Measurements from ENCODE around the gene TNK1. TPM values are rescaled to one million over a fixed set of nuclear protein-coding genes. Genes with fewer than 3 reads are reported as not detected.

The TNK1 gene
- total and polyA plus RNA-seq, 2 donors (not counting 3 experiments of a cell fraction or from before 2014, with no cell fraction given), result 0.22 to 0.58 TPM

- DNase-seq (ENCODE audit: low read depth, low spot score) (no peak), FAIRE-seq (no peak)
- no peak within 1 kb of the TSS for H3K27ac ChIP-seq (ENCODE audit: insufficient read depth, low read depth, low read length)
- H3K4me2 ChIP-seq (ENCODE audit: insufficient read depth, low read length), result no peak within 1 kb of the TSS
- POLR2A ChIA-PET, result no interaction called here
- BruUV-seq (replicated peaks), result no TSS peak
- H2AFZ ChIP-seq (ENCODE audit: low read depth, low read length), result no peak within 1 kb of the TSS
- H3K9ac ChIP-seq (replicated peaks; ENCODE audit: extremely low read depth, insufficient read depth, low read length), result no peak within 1 kb of the TSS
- no peak within 1 kb of the TSS for H3K4me3 ChIP-seq (replicated peaks in 1 of 3; ENCODE audit: insufficient read depth in 1 of 3, low read depth in 1 of 3, low read length in 3 of 3)
- no peaks in the 10 kb centered on the region for H3K9me3 ChIP-seq (replicated peaks; ENCODE audit: control insufficient read depth, insufficient read depth, low read length)
- no peaks in the 10 kb centered on the region for H3K79me2 ChIP-seq (ENCODE audit: control insufficient read depth, insufficient read depth, low read length)
- TF ChIP-seq MYC (IDR thresholded peaks at IDR 0.05; ENCODE audit: low read depth, low read length) (no peak), POLR2A (IDR thresholded peaks at IDR 0.05; ENCODE audit: low read depth, low read length) (no peak), POLR2AphosphoS5 (IDR thresholded peaks at IDR 0.05; ENCODE audit: insufficient read depth, low read depth, low read length) (no peak), JUN (IDR thresholded peaks at IDR 0.05; ENCODE audit: borderline replicate concordance, insufficient read depth, insufficient read length, low read depth) (no peak), EZH2 (IDR thresholded peaks at IDR 0.05; ENCODE audit: borderline replicate concordance, low read depth, low read length, severe bottlenecking) (no peak), FOS (IDR thresholded peaks at IDR 0.05; ENCODE audit: borderline replicate concordance, insufficient read depth, low read length) (no peak), MAX (IDR thresholded peaks at IDR 0.05; ENCODE audit: insufficient read depth, insufficient read length) (no peak), GATA2 (IDR thresholded peaks at IDR 0.05; ENCODE audit: insufficient read depth, insufficient read length, low read depth, low read length) (no peak), CTCF (IDR thresholded peaks at IDR 0.05; ENCODE audit: extremely low read depth in 1 of 2, insufficient read depth in 1 of 2, low read depth in 1 of 2, low read length in 2 of 2) (no peak)
- intact Hi-C loops (cut with micrococcal nuclease) (no loop called here), dilution Hi-C loops (cut with MboI; ENCODE audit: extremely low pct_ligation_motif_present, low sequenced_read_pairs) (no loop called here)
- H3K27me3 ChIP-seq (ENCODE audit: control insufficient read depth in 2 of 2, insufficient read depth in 2 of 2, low read length in 2 of 2), result no peaks in the 10 kb centered on the region
- CTCF ChIA-PET, result interaction anchor here (0.6 to 0.9 kb wide), 3 partner anchors 11 to 61 kb away, joined by 3 read pairs; partner anchors contain the start of gene TMEM102
- no peaks in the 10 kb centered on the region for H3K4me1 ChIP-seq (ENCODE audit: control insufficient read depth, extremely low read depth, insufficient read depth, low read length)
- peaks cover 0 to 2% of the 10 kb centered on the region in 2 experiments for H3K36me3 ChIP-seq (ENCODE audit: control insufficient read depth in 2 of 2, extremely low read depth in 1 of 2, insufficient read depth in 2 of 2, low read length in 2 of 2)
- H3K9me1 ChIP-seq (replicated peaks; ENCODE audit: control insufficient read depth, extremely low read depth, insufficient read depth, low read length), result no peaks in the 10 kb centered on the region
- H4K20me1 ChIP-seq (replicated peaks; ENCODE audit: control insufficient read depth, extremely low read depth, insufficient read depth, low read length), result no peaks in the 10 kb centered on the region
These were observed 39.1 kb downstream of the TNK1 start, which contains the start of gene SPEM1 for GRCh38 chr17:7419819-7420610. Gene SPEM1, plus strand, starts transcription at chr17:7420324. Its CDS starts 61 bp downstream, at chr17:7420385.
